Endothelial cell (in vitro differentiated cells): ENCODE data around the gene CALN1. TPM values are rescaled to one million over a fixed set of nuclear protein-coding genes. Genes with fewer than 3 reads are reported as not detected.

Source experiments
- DNase-seq: peaks from one replicate; pipeline ENCODE4 v3.0.0; 2021; ENCODE audit warnings: low spot score
- H3K27ac Mint-ChIP-seq: one replicate; pipeline ENCODE4 v1.8.0; 2021; ENCODE audit warnings: mixed read lengths, inconsistent platforms; ENCODE audit not compliant: unreplicated experiment
- H3K27me3 Mint-ChIP-seq: one replicate; pipeline ENCODE4 v1.8.0; 2021; ENCODE audit warnings: mild to moderate bottlenecking, moderate library complexity, mixed read lengths, inconsistent platforms; ENCODE audit not compliant: unreplicated experiment
- H3K36me3 Mint-ChIP-seq: one replicate; pipeline ENCODE4 v1.8.0; 2021; ENCODE audit warnings: mild to moderate bottlenecking, low read depth, mixed read lengths, inconsistent platforms; ENCODE audit not compliant: unreplicated experiment
- H3K4me1 Mint-ChIP-seq: one replicate; pipeline ENCODE4 v1.8.0; 2021; ENCODE audit warnings: mild to moderate bottlenecking, mixed read lengths, inconsistent platforms; ENCODE audit not compliant: unreplicated experiment
- H3K4me3 Mint-ChIP-seq: one replicate; pipeline ENCODE4 v1.8.0; 2021; ENCODE audit warnings: mild to moderate bottlenecking, mixed read lengths, inconsistent platforms; ENCODE audit not compliant: unreplicated experiment
- H3K9me3 Mint-ChIP-seq: one replicate; pipeline ENCODE4 v1.8.0; 2021; ENCODE audit warnings: mixed read lengths, inconsistent platforms; ENCODE audit not compliant: unreplicated experiment
- CTCF ChIP-seq: fragments of 200-600 bp; sonication (generic); IDR thresholded peaks from one replicate; pipeline ENCODE4 v1.5.0; 2021; ENCODE audit warnings: antibody characterized with exemption; ENCODE audit not compliant: unreplicated experiment
- total RNA-seq: library from RNA; stranded (reverse); fragmentation: NEBNext Ultra II Directional; extraction: Animal tissue kit (Norgen Biotek cat#: 25700); gene quantifications from one replicate; pipeline ENCODE4 v1.2.1, GENCODE V29; 2021; ENCODE audit not compliant: unreplicated experiment

Gene CALN1
- total RNA-seq, 1 donor from 2014 or later, result 1.4 TPM

GRCh38 chr7:72298091-72298490 is 114.0 kb downstream of the CALN1 start:
- Mint-ChIP-seq H3K27me3 (peaks cover under 1% of the 10 kb centered on the region), H3K4me1 (peaks cover 6% of the 10 kb centered on the region), H3K36me3 (no peaks in the 10 kb centered on the region), H3K27ac (no peak overlapping the region), H3K9me3 (no peaks in the 10 kb centered on the region), H3K4me3 (no peak overlapping the region)
- DNase-seq, result no peak
- no peak for TF ChIP-seq CTCF

GRCh38 chr7:72297636-72298035 is 114.5 kb downstream of the CALN1 start:
- peaks cover 3% of the 10 kb centered on the region for H3K27me3 Mint-ChIP-seq
- TF ChIP-seq CTCF, result no peak
- peaks cover 6% of the 10 kb centered on the region for H3K4me1 Mint-ChIP-seq
- no peaks in the 10 kb centered on the region for H3K9me3 Mint-ChIP-seq
- no peak overlapping the region for H3K27ac Mint-ChIP-seq
- no peak overlapping the region for H3K4me3 Mint-ChIP-seq
- DNase-seq, result no peak
- H3K36me3 Mint-ChIP-seq, result no peaks in the 10 kb centered on the region

- Mint-ChIP-seq H3K27me3 (peaks cover 3% of the 10 kb centered on the region), H3K36me3 (no peaks in the 10 kb centered on the region), H3K9me3 (peaks cover 10% of the 10 kb centered on the region), H3K4me3 (no peak overlapping the region), H3K4me1 (peaks cover 9% of the 10 kb centered on the region), H3K27ac (peak overlapping the region; percentile 90)
- no peak for DNase-seq
- no peak for TF ChIP-seq CTCF
These were observed 119.3 kb downstream of the CALN1 start for GRCh38 chr7:72292794-72293193.

GRCh38 chr7:72292118-72292517 is 120.0 kb downstream of the CALN1 start:
- Mint-ChIP-seq H3K36me3 (no peaks in the 10 kb centered on the region), H3K4me1 (peaks cover 9% of the 10 kb centered on the region), H3K9me3 (peaks cover 10% of the 10 kb centered on the region), H3K27me3 (peaks cover 3% of the 10 kb centered on the region), H3K27ac (no peak overlapping the region), H3K4me3 (no peak overlapping the region)
- no peak for TF ChIP-seq CTCF
- no peak for DNase-seq

- H3K4me3 Mint-ChIP-seq, result no peak overlapping the region
- TF ChIP-seq CTCF, result no peak
- H3K27me3 Mint-ChIP-seq, result no peaks in the 10 kb centered on the region
- peaks cover 4% of the 10 kb centered on the region for H3K36me3 Mint-ChIP-seq
- no peak for DNase-seq
- peaks cover 3% of the 10 kb centered on the region for H3K4me1 Mint-ChIP-seq
- peaks cover 10% of the 10 kb centered on the region for H3K9me3 Mint-ChIP-seq
- H3K27ac Mint-ChIP-seq, result no peak overlapping the region
These were observed 125.6 kb downstream of the CALN1 start for GRCh38 chr7:72286519-72286918.
